ENCODE results near the gene HSFX4. TPM values are rescaled to one million over a fixed set of nuclear protein-coding genes. Genes with fewer than 3 reads are reported as not detected.

The HSFX4 gene
- total RNA-seq, 1 donor from 2014 or later: not detected

GRCh38 chrX:149979126-149979644 is 49.8 kb downstream of the HSFX4 start:
- no peak overlapping the region for H3K4me3 ChIP-seq
- H3K4me2 ChIP-seq: no peak overlapping the region
- no peaks in the 10 kb centered on the region for H3K9me3 ChIP-seq (ENCODE audit: low read depth)
- no peaks in the 10 kb centered on the region for H4K20me1 ChIP-seq (ENCODE audit: low read depth)
- DNase-seq (ENCODE audit: low spot score): no peak
- H3K9ac ChIP-seq: no peak overlapping the region
- Mint-ChIP-seq H3K27ac (no peak overlapping the region), H3K27me3 (ENCODE audit: insufficient read depth, low read depth) (no peaks in the 10 kb centered on the region), H3K9me3 (peaks cover 5% of the 10 kb centered on the region), H3K36me3 (no peaks in the 10 kb centered on the region), H3K4me3 (no peak overlapping the region), H3K4me1 (no peaks in the 10 kb centered on the region)
- H2AFZ ChIP-seq (replicated peaks): no peak overlapping the region
- no peaks in the 10 kb centered on the region for H3K36me3 ChIP-seq
- H3K27me3 ChIP-seq: no peaks in the 10 kb centered on the region
- no peaks in the 10 kb centered on the region for H3F3A ChIP-seq (ENCODE audit: low read depth)
- H3K79me2 ChIP-seq (ENCODE audit: low read depth): no peaks in the 10 kb centered on the region
- TF ChIP-seq CTCF (IDR thresholded peaks at IDR 0.05): no peak
- TF ChIP-seq EZH2phosphoT487 (IDR thresholded peaks at IDR 0.05): no peak
- TF ChIP-seq EZH2 (IDR thresholded peaks at IDR 0.05): no peak
- no peak overlapping the region for H3K27ac ChIP-seq
- H3K4me1 ChIP-seq: no peaks in the 10 kb centered on the region

Other genes starting within 250 kb of the HSFX4 start
- not detected in 2 replicates for gene MAGEA11, start 217.5 kb upstream of the HSFX4 start, total RNA-seq (ENCODE audit: low replicate concordance)
- 0.06 and 0.59 TPM in 2 replicates for gene HSFX1, start 155.5 kb upstream of the HSFX4 start, total RNA-seq (ENCODE audit: low replicate concordance)
- gene MAGEA9, start 147.6 kb upstream of the HSFX4 start, total RNA-seq (ENCODE audit: low replicate concordance): not detected in 2 replicates
- not detected in 2 replicates for gene MAGEA8, start 48.4 kb upstream of the HSFX4 start, total RNA-seq (ENCODE audit: low replicate concordance)
- 11.2 and 19.0 TPM in 2 replicates for gene EOLA2, start 8.9 kb downstream of the HSFX4 start, total RNA-seq (ENCODE audit: low replicate concordance)